ENCODE data around the gene SLC24A3.

DNA sequence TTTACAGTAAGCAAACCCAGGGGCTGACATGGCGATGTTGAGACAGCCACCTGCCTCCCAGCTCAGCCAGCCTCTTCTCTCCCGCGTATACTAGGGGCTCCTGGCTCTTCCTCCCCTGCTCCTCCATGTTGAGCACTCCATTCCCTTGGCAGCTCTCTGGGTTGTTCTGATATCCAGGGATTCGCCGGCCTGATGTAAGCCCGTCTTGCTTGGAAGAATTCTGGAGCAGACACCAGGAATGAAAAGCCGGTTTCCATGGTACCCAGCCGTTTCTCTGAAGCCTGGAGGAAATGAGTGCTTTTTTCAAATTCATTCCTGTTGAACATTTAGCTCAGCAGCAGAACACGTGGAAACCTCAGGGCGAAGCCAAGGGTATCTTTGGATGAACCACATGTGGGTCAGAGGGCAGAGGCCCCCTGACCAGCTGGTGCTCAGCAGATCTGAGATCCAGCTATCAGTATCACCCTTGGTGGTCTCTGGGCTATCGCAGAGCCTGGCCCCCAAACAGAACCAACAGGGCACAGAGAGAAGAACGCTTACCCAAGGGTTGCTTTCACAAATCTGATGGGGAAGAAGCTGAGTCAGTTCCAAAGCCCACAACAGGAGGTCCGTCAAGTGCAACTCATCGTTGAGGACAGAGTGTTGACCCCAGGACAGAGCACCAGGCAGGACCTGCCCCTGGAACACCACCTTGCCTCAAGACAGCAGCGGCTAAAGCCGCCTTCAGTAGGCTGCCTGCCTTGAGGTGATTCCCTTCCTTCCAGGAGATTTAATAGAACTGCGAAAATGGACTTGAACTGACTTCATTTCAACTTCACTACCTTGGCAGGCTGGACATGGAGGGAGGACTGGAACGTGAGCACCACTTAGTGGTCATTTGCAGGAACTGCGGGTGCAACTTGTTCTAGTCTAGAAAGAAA, 449.5 kb downstream of the SLC24A3 start:
- TF ChIP-seq EZH2phosphoT487 (IDR thresholded peaks at IDR 0.05; ENCODE audit: insufficient read depth, low read depth) = no peak
- no peak for TF ChIP-seq EZH2 (IDR thresholded peaks at IDR 0.05; ENCODE audit: insufficient read depth, poor library complexity, severe bottlenecking)
